ENCODE measurements around the gene ATP2C2. TPM values are rescaled to one million over a fixed set of nuclear protein-coding genes. Genes with fewer than 3 reads are reported as not detected.

The ATP2C2 gene
- polyA plus RNA-seq, 1 donor (not counting 4 experiments of a cell fraction or from before 2014, with no cell fraction given), result 0.96 TPM

- no peaks in the 10 kb centered on the region for H3K9me3 ChIP-seq (ENCODE audit: control insufficient read depth, low read depth, low read length)
- H3K9ac ChIP-seq (ENCODE audit: control insufficient read depth, extremely low read depth, insufficient read depth, low read length), result no peak overlapping the region
- no peak overlapping the region for H3K27ac ChIP-seq (ENCODE audit: control insufficient read depth, insufficient read depth, low read length)
- H4K20me1 ChIP-seq (ENCODE audit: control insufficient read depth, extremely low read depth, insufficient read depth, low read length), result no peaks in the 10 kb centered on the region
- H3K27me3 ChIP-seq (ENCODE audit: control insufficient read depth, extremely low read depth, insufficient read depth, low read length), result no peaks in the 10 kb centered on the region
- peaks cover 8% of the 10 kb centered on the region in 2 experiments for H3K36me3 ChIP-seq (ENCODE audit: control insufficient read depth in 2 of 2, extremely low read depth in 1 of 2, insufficient read depth in 2 of 2, low read length in 2 of 2)
- peaks cover 3% of the 10 kb centered on the region for H3K79me2 ChIP-seq (ENCODE audit: control insufficient read depth, insufficient read depth, low read length)
- H3K4me1 ChIP-seq (ENCODE audit: control insufficient read depth, extremely low read depth, insufficient read depth, low read length), result no peaks in the 10 kb centered on the region
- H3K9me1 ChIP-seq (ENCODE audit: control insufficient read depth, extremely low read depth, insufficient read depth, low read length), result no peaks in the 10 kb centered on the region
- FAIRE-seq (no peak), DNase-seq (ENCODE audit: low read depth, low spot score) (no peak)
- no peak overlapping the region for H3K4me2 ChIP-seq (ENCODE audit: control insufficient read depth, extremely low read depth, insufficient read depth, low read depth, low read length)
- dilution Hi-C loops (cut with MboI; ENCODE audit: extremely low pct_ligation_motif_present, low sequenced_read_pairs), result no loop called here
- H2AFZ ChIP-seq (ENCODE audit: control insufficient read depth, low read length), result no peak overlapping the region
- H3K4me3 ChIP-seq (ENCODE audit: control insufficient read depth in 2 of 3, extremely low read depth in 1 of 3, insufficient read depth in 2 of 3, low read depth in 1 of 3, low read length in 3 of 3), result no peak overlapping the region
- TF ChIP-seq EZH2 (IDR thresholded peaks at IDR 0.05; ENCODE audit: low read length), result no peak
- TF ChIP-seq CTCF (optimal IDR thresholded peaks at IDR 0.05 in 1 of 3, IDR thresholded peaks at IDR 0.05 in 1 of 3, conservative IDR thresholded peaks at IDR 0.05 in 1 of 3; ENCODE audit: extremely low read depth in 1 of 3, insufficient read depth in 2 of 3, low read length in 3 of 3), result no peak
Measured at GRCh38 chr16:84454611-84455010, 86.3 kb downstream of the ATP2C2 start.

- Histone ChIP-seq H4K20me1 (ENCODE audit: control insufficient read depth, extremely low read depth, insufficient read depth, low read length) (no peaks in the 10 kb centered on the region), H3K9me3 (ENCODE audit: control insufficient read depth, low read depth, low read length) (no peaks in the 10 kb centered on the region), H3K27ac (ENCODE audit: control insufficient read depth, insufficient read depth, low read length) (no peak overlapping the region), H3K27me3 (ENCODE audit: control insufficient read depth, extremely low read depth, insufficient read depth, low read length) (no peaks in the 10 kb centered on the region), H3K36me3 (ENCODE audit: control insufficient read depth in 2 of 2, extremely low read depth in 1 of 2, insufficient read depth in 2 of 2, low read length in 2 of 2) (peaks cover 12% of the 10 kb centered on the region in 2 experiments), H3K9me1 (ENCODE audit: control insufficient read depth, extremely low read depth, insufficient read depth, low read length) (no peaks in the 10 kb centered on the region), H3K79me2 (ENCODE audit: control insufficient read depth, insufficient read depth, low read length) (peaks cover 3% of the 10 kb centered on the region), H2AFZ (ENCODE audit: control insufficient read depth, low read length) (no peak overlapping the region), H3K4me3 (ENCODE audit: control insufficient read depth in 2 of 3, extremely low read depth in 1 of 3, insufficient read depth in 2 of 3, low read depth in 1 of 3, low read length in 3 of 3) (no peak overlapping the region), H3K4me1 (ENCODE audit: control insufficient read depth, extremely low read depth, insufficient read depth, low read length) (no peaks in the 10 kb centered on the region), H3K4me2 (ENCODE audit: control insufficient read depth, extremely low read depth, insufficient read depth, low read depth, low read length) (no peak overlapping the region), H3K9ac (ENCODE audit: control insufficient read depth, extremely low read depth, insufficient read depth, low read length) (no peak overlapping the region)
- no peak for FAIRE-seq
- DNase-seq (ENCODE audit: low read depth, low spot score), result no peak
- dilution Hi-C loops (cut with MboI; ENCODE audit: extremely low pct_ligation_motif_present, low sequenced_read_pairs), result no loop called here
- TF ChIP-seq CTCF (optimal IDR thresholded peaks at IDR 0.05 in 1 of 3, IDR thresholded peaks at IDR 0.05 in 1 of 3, conservative IDR thresholded peaks at IDR 0.05 in 1 of 3; ENCODE audit: extremely low read depth in 1 of 3, insufficient read depth in 2 of 3, low read length in 3 of 3), result no peak
- no peak for TF ChIP-seq EZH2 (IDR thresholded peaks at IDR 0.05; ENCODE audit: low read length)
Measured at GRCh38 chr16:84455031-84455430, 86.7 kb downstream of the ATP2C2 start.
